Measurements from ENCODE around the gene CD274.

DNA sequence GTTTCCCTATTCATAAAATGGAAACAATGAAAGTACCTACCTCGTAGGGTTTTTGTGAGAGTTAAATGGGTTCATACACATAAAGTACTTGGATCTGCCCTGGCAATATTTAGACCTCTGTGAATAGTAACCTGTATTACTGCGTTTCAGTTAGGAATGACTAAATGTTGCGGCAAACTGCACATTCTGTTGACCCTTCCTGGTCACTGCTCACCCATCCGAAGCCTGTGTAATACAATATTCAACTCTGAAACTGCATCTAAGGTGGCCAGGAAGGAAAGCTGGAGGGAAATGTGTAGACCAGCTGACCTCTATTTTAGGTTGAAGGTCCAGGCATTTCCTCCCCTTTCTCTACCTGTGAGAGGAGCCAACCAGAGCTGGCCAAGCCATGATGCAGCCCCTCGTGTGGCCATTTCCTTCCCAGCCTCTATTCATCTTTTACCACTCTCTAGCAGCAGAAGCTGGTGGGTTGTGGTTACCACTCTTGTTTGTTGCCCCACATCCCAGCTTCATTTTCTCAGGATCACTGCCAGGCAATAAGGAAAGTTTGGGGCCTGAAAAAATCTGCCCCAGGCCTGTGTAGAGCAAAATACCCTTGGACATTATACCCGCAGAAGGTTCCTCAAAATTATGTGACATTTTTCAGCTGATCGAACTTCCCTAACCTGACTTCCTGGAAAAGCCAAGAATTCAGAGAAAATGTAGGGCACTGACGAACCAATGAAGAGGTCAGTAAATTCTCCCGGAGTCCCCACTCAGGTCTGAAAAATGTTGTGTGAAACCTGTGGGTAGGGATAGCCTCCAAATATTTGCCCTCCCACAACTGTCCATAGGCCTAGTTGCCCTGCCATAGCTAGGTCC lies 39.5 kb downstream of the CD274 start:
- TF ChIP-seq CTBP2 (IDR thresholded peaks at IDR 0.05; ENCODE audit: borderline replicate concordance, insufficient read depth, insufficient read length, low read length) (no peak), JUND (IDR thresholded peaks at IDR 0.05; ENCODE audit: low read length) (no peak), EZH2 (IDR thresholded peaks at IDR 0.05; ENCODE audit: low read depth, low read length, severe bottlenecking) (no peak), TAF1 (IDR thresholded peaks at IDR 0.05; ENCODE audit: low read depth, low read length) (no peak), TBP (IDR thresholded peaks at IDR 0.05; ENCODE audit: low read depth, low read length) (no peak), CBX5 (IDR thresholded peaks at IDR 0.05; ENCODE audit: low read depth, low read length) (no peak), ZNF274 (IDR thresholded peaks at IDR 0.05; ENCODE audit: borderline replicate concordance, extremely low read depth, low read length) (no peak), BACH1 (IDR thresholded peaks at IDR 0.05; ENCODE audit: low read length) (no peak), POLR2A (IDR thresholded peaks at IDR 0.05; ENCODE audit: control extremely low read depth in 1 of 2, low read depth in 2 of 2, low read length in 2 of 2) (no peak), POLR2AphosphoS5 (IDR thresholded peaks at IDR 0.05; ENCODE audit: low read depth, low read length) (no peak), GTF2F1 (IDR thresholded peaks at IDR 0.05; ENCODE audit: borderline replicate concordance, low read depth, low read length) (no peak)
- TF ChIP-seq, protein P1, sequence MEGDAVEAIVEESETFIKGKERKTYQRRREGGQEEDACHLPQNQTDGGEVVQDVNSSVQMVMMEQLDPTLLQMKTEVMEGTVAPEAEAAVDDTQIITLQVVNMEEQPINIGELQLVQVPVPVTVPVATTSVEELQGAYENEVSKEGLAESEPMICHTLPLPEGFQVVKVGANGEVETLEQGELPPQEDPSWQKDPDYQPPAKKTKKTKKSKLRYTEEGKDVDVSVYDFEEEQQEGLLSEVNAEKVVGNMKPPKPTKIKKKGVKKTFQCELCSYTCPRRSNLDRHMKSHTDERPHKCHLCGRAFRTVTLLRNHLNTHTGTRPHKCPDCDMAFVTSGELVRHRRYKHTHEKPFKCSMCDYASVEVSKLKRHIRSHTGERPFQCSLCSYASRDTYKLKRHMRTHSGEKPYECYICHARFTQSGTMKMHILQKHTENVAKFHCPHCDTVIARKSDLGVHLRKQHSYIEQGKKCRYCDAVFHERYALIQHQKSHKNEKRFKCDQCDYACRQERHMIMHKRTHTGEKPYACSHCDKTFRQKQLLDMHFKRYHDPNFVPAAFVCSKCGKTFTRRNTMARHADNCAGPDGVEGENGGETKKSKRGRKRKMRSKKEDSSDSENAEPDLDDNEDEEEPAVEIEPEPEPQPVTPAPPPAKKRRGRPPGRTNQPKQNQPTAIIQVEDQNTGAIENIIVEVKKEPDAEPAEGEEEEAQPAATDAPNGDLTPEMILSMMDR (IDR thresholded peaks at IDR 0.05; ENCODE audit: control extremely low read depth in 1 of 3, insufficient read depth in 1 of 3, low read depth in 1 of 3, low read length in 3 of 3), result no peak
